ENCODE results near the gene ZNF618. TPM values are rescaled to one million over a fixed set of nuclear protein-coding genes. Genes with fewer than 3 reads are reported as not detected.

Gene ZNF618
- total RNA-seq, 1 donor from 2014 or later = 51.5 TPM

- Mint-ChIP-seq H3K4me3 (no peak overlapping the region), H3K4me1 (ENCODE audit: unreplicated experiment) (peaks cover 29% of the 10 kb centered on the region), H3K36me3 (peaks cover 47% of the 10 kb centered on the region), H3K9me3 (no peaks in the 10 kb centered on the region), H3K27ac (no peak overlapping the region), H3K27me3 (no peaks in the 10 kb centered on the region)
- no peak for TF ChIP-seq CTCF (conservative IDR thresholded peaks at IDR 0.05)
- no peak for DNase-seq (ENCODE audit: extremely low spot score, unreplicated experiment)
These were observed 93.2 kb downstream of the ZNF618 start for GRCh38 chr9:113969343-113969742.

- Mint-ChIP-seq H3K36me3 (peaks cover 38% of the 10 kb centered on the region), H3K4me1 (ENCODE audit: unreplicated experiment) (peaks cover 12% of the 10 kb centered on the region), H3K27me3 (no peaks in the 10 kb centered on the region), H3K4me3 (no peak overlapping the region), H3K27ac (no peak overlapping the region), H3K9me3 (no peaks in the 10 kb centered on the region)
- no peak for DNase-seq (ENCODE audit: extremely low spot score, unreplicated experiment)
- TF ChIP-seq CTCF (conservative IDR thresholded peaks at IDR 0.05) = no peak
These were observed 97.1 kb downstream of the ZNF618 start for GRCh38 chr9:113973226-113973625.

DNA sequence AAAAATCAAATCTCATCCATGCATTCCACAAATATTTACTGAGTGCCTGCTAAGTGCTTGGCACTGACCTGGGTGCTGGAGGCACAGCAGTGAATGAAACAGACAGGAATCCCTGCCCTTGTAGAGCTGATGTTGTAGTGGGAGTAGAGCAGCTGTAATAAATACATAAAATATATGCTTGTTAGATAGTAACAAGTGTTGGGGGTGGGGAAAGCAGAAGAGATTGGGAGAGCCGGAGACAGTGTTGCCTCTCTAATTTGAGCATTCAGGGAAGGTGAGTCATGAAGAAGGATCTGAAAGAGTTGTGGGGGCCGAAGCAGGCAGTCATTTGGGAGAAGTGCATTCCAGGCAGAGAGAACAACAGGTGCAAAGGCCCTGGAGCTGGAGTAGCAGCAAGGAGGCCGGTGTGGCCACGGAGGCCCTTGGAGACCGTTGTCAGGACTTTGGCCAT is 97.9 kb downstream of the ZNF618 start:
- H3K4me3 Mint-ChIP-seq = no peak overlapping the region
- no peak overlapping the region for H3K27ac Mint-ChIP-seq
- no peak for TF ChIP-seq CTCF (conservative IDR thresholded peaks at IDR 0.05)
- H3K27me3 Mint-ChIP-seq = no peaks in the 10 kb centered on the region
- peaks cover 38% of the 10 kb centered on the region for H3K36me3 Mint-ChIP-seq
- H3K4me1 Mint-ChIP-seq (ENCODE audit: unreplicated experiment) = peaks cover 12% of the 10 kb centered on the region
- no peak for DNase-seq (ENCODE audit: extremely low spot score, unreplicated experiment)
- H3K9me3 Mint-ChIP-seq = no peaks in the 10 kb centered on the region

- no peak overlapping the region for H3K4me3 Mint-ChIP-seq
- H3K27me3 Mint-ChIP-seq = no peaks in the 10 kb centered on the region
- H3K9me3 Mint-ChIP-seq = no peaks in the 10 kb centered on the region
- H3K27ac Mint-ChIP-seq = no peak overlapping the region
- H3K36me3 Mint-ChIP-seq = peaks cover 11% of the 10 kb centered on the region
- no peak for TF ChIP-seq CTCF (conservative IDR thresholded peaks at IDR 0.05)
- peaks cover 7% of the 10 kb centered on the region for H3K4me1 Mint-ChIP-seq (ENCODE audit: unreplicated experiment)
- DNase-seq (ENCODE audit: extremely low spot score, unreplicated experiment) = no peak
These were observed 100.8 kb downstream of the ZNF618 start for GRCh38 chr9:113976915-113977314.

DNA sequence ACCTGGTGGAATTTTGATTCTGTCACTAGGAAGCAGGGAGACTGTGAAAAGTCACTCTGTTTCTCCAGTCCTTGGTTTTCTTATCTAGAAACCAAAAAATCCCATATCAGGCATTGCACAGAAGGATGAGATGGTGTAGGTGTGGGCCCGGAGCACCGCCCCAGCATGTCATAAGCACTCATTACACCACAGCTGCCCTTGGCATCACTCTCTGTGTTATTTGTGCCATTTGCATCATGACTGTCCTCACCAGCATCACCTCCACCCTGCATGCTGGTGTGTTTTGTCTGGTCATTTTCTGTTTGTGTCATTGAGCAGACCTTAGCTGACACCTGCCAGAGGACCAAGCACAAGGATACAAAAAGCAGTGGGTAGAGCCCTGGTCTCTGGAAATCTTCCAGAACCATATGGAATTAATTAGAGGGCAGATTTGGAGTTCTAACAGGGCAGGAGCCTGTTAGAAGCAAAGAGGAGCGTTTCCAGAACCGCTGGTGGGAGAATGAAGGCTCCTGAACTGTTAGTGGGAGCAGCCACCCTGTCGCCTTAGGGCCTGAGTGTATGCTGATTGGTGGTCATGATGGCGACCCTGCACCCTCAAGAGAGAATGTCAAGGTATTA is 102.7 kb downstream of the ZNF618 start:
- Mint-ChIP-seq H3K4me1 (ENCODE audit: unreplicated experiment) (peaks cover 5% of the 10 kb centered on the region), H3K36me3 (peaks cover 14% of the 10 kb centered on the region), H3K4me3 (no peak overlapping the region), H3K9me3 (no peaks in the 10 kb centered on the region), H3K27me3 (no peaks in the 10 kb centered on the region), H3K27ac (no peak overlapping the region)
- DNase-seq (ENCODE audit: extremely low spot score, unreplicated experiment) = no peak
- TF ChIP-seq CTCF (conservative IDR thresholded peaks at IDR 0.05) = no peak

All from type B pancreatic cell (in vitro differentiated cells).